Measurements from ENCODE around the gene GATAD2A. TPM values are rescaled to one million over a fixed set of nuclear protein-coding genes. Genes with fewer than 3 reads are reported as not detected.
A peak's percentile ranks its signal among the peaks of the same experiment; 100 is the strongest.

The GATAD2A gene
- total and polyA plus RNA-seq, 9 of the 15 experiments (the other 6 are each of a cell fraction or from before 2014, with no cell fraction given): 2.4 to 226 (median 44.2) TPM

DNA sequence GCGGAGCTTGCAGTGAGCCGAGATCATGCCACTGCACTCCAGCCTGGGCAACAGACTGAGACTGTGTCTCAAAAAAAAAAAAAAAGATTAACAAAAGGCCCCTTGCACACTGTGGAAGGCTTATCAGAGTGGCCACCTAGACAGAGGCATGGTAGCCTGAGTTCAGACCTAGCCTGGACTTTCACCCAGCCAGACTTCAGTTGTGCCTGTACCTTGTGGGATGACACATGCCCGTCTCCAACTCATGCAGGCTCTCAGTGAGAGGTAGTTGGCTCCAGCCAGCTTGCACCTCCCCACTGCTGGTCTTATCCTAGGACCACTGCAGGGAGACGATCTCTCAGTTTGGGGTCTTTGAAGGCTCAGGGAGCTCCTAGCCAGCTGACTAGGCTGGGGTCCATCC lies 52.2 kb downstream of the GATAD2A start:
- TF ChIP-seq, protein P1, sequence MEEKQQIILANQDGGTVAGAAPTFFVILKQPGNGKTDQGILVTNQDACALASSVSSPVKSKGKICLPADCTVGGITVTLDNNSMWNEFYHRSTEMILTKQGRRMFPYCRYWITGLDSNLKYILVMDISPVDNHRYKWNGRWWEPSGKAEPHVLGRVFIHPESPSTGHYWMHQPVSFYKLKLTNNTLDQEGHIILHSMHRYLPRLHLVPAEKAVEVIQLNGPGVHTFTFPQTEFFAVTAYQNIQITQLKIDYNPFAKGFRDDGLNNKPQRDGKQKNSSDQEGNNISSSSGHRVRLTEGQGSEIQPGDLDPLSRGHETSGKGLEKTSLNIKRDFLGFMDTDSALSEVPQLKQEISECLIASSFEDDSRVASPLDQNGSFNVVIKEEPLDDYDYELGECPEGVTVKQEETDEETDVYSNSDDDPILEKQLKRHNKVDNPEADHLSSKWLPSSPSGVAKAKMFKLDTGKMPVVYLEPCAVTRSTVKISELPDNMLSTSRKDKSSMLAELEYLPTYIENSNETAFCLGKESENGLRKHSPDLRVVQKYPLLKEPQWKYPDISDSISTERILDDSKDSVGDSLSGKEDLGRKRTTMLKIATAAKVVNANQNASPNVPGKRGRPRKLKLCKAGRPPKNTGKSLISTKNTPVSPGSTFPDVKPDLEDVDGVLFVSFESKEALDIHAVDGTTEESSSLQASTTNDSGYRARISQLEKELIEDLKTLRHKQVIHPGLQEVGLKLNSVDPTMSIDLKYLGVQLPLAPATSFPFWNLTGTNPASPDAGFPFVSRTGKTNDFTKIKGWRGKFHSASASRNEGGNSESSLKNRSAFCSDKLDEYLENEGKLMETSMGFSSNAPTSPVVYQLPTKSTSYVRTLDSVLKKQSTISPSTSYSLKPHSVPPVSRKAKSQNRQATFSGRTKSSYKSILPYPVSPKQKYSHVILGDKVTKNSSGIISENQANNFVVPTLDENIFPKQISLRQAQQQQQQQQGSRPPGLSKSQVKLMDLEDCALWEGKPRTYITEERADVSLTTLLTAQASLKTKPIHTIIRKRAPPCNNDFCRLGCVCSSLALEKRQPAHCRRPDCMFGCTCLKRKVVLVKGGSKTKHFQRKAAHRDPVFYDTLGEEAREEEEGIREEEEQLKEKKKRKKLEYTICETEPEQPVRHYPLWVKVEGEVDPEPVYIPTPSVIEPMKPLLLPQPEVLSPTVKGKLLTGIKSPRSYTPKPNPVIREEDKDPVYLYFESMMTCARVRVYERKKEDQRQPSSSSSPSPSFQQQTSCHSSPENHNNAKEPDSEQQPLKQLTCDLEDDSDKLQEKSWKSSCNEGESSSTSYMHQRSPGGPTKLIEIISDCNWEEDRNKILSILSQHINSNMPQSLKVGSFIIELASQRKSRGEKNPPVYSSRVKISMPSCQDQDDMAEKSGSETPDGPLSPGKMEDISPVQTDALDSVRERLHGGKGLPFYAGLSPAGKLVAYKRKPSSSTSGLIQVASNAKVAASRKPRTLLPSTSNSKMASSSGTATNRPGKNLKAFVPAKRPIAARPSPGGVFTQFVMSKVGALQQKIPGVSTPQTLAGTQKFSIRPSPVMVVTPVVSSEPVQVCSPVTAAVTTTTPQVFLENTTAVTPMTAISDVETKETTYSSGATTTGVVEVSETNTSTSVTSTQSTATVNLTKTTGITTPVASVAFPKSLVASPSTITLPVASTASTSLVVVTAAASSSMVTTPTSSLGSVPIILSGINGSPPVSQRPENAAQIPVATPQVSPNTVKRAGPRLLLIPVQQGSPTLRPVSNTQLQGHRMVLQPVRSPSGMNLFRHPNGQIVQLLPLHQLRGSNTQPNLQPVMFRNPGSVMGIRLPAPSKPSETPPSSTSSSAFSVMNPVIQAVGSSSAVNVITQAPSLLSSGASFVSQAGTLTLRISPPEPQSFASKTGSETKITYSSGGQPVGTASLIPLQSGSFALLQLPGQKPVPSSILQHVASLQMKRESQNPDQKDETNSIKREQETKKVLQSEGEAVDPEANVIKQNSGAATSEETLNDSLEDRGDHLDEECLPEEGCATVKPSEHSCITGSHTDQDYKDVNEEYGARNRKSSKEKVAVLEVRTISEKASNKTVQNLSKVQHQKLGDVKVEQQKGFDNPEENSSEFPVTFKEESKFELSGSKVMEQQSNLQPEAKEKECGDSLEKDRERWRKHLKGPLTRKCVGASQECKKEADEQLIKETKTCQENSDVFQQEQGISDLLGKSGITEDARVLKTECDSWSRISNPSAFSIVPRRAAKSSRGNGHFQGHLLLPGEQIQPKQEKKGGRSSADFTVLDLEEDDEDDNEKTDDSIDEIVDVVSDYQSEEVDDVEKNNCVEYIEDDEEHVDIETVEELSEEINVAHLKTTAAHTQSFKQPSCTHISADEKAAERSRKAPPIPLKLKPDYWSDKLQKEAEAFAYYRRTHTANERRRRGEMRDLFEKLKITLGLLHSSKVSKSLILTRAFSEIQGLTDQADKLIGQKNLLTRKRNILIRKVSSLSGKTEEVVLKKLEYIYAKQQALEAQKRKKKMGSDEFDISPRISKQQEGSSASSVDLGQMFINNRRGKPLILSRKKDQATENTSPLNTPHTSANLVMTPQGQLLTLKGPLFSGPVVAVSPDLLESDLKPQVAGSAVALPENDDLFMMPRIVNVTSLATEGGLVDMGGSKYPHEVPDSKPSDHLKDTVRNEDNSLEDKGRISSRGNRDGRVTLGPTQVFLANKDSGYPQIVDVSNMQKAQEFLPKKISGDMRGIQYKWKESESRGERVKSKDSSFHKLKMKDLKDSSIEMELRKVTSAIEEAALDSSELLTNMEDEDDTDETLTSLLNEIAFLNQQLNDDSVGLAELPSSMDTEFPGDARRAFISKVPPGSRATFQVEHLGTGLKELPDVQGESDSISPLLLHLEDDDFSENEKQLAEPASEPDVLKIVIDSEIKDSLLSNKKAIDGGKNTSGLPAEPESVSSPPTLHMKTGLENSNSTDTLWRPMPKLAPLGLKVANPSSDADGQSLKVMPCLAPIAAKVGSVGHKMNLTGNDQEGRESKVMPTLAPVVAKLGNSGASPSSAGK (IDR thresholded peaks at IDR 0.05): no peak
- TF ChIP-seq HEY1 (CRISPR knock-in tag; IDR thresholded peaks at IDR 0.05; ENCODE audit: borderline replicate concordance) (no peak), STAT5B (CRISPR knock-in tag; IDR thresholded peaks at IDR 0.05) (no peak), E2F3 (CRISPR knock-in tag; IDR thresholded peaks at IDR 0.05) (no peak), SRSF3 (IDR thresholded peaks at IDR 0.05; ENCODE audit: insufficient read depth, low read length) (no peak), ZNF124 (CRISPR knock-in tag; IDR thresholded peaks at IDR 0.05) (no peak)
- TF ChIP-seq, protein P2, sequence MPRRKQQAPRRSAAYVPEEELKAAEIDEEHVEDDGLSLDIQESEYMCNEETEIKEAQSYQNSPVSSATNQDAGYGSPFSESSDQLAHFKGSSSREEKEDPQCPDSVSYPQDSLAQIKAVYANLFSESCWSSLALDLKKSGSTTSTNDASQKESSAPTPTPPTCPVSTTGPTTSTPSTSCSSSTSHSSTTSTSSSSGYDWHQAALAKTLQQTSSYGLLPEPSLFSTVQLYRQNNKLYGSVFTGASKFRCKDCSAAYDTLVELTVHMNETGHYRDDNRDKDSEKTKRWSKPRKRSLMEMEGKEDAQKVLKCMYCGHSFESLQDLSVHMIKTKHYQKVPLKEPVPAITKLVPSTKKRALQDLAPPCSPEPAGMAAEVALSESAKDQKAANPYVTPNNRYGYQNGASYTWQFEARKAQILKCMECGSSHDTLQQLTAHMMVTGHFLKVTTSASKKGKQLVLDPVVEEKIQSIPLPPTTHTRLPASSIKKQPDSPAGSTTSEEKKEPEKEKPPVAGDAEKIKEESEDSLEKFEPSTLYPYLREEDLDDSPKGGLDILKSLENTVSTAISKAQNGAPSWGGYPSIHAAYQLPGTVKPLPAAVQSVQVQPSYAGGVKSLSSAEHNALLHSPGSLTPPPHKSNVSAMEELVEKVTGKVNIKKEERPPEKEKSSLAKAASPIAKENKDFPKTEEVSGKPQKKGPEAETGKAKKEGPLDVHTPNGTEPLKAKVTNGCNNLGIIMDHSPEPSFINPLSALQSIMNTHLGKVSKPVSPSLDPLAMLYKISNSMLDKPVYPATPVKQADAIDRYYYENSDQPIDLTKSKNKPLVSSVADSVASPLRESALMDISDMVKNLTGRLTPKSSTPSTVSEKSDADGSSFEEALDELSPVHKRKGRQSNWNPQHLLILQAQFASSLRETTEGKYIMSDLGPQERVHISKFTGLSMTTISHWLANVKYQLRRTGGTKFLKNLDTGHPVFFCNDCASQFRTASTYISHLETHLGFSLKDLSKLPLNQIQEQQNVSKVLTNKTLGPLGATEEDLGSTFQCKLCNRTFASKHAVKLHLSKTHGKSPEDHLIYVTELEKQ (CRISPR knock-in tag; IDR thresholded peaks at IDR 0.05): no peak
- peak overlapping the region in 1 of 2 experiments; percentile 61; a peak in 1 of 4 replicates for H3K9ac ChIP-seq (ENCODE audit: insufficient read depth in 1 of 2, low read depth in 2 of 2, low read length in 2 of 2)
- 80% methylated on average over 2 of the region's 4 CpGs for WGBS (ENCODE audit: insufficient coverage, low coverage, missing lambda C conversion rate)
- intact Hi-C loops (cut with micrococcal nuclease) (no loop called here), in situ Hi-C loops (cut with MboI) (no loop called here)
- H3K79me2 ChIP-seq (ENCODE audit: control insufficient read depth, insufficient read depth, low read length): peaks cover 97% of the 10 kb centered on the region
- CTCF ChIA-PET (ENCODE audit: low intra/inter-chr PET ratio): no interaction called here
- H3K27ac ChIP-seq (ENCODE audit: extremely low read depth, low read depth, low read length): 0 out of 3 replicates have a peak overlapping the region, but pooled peaks have one; percentile 38
- FAIRE-seq: no peak
- peaks cover 57% of the 10 kb centered on the region; the same call in 2 of the 3 replicates for H3K36me3 ChIP-seq (ENCODE audit: control insufficient read depth, insufficient read depth, low read length)
- peaks cover 34 to 45% of the 10 kb centered on the region in 2 experiments for H3K4me1 ChIP-seq (replicated peaks in 1 of 2; ENCODE audit: control insufficient read depth in 2 of 2, insufficient read depth in 2 of 2, low read length in 2 of 2)
- no peak overlapping the region for H2AFZ ChIP-seq (ENCODE audit: low read depth, low read length)
- H3K27me3 ChIP-seq (ENCODE audit: control insufficient read depth in 2 of 2, insufficient read depth in 2 of 2, low read length in 2 of 2): no peaks in the 10 kb centered on the region
- no TSS peak for BruUV-seq (replicated peaks)
- peaks cover 51% of the 10 kb centered on the region for H4K20me1 ChIP-seq (replicated peaks; ENCODE audit: control insufficient read depth, insufficient read depth, low read length)
- no peak overlapping the region for H3K4me2 ChIP-seq (ENCODE audit: insufficient read depth, low read length)
- ATAC-seq: no peak
- H3K9me1 ChIP-seq (ENCODE audit: control insufficient read depth, insufficient read depth, low read length): peaks cover 8% of the 10 kb centered on the region
- H3K9me3 ChIP-seq (replicated peaks; ENCODE audit: control insufficient read depth, insufficient read depth, low read depth, low read length): no peaks in the 10 kb centered on the region
- no peak overlapping the region for H3K4me3 ChIP-seq
- no peak for DNase-seq (ENCODE audit: extremely low read depth in 1 of 4, low spot score in 3 of 4)
- POLR2A ChIA-PET: interaction anchor here (0.9 to 1.3 kb wide), 2 partner anchors 13 to 24 kb away, joined by 3 to 4 read pairs; no protein-coding TSS in a partner anchor
